Endodermal cell (in vitro differentiated cells): ENCODE results near the gene AOPEP. TPM values are rescaled to one million over a fixed set of nuclear protein-coding genes. Genes with fewer than 3 reads are reported as not detected.

Experiments
- DNase-seq: peaks from one replicate; pipeline ENCODE4 v3.0.0-alpha.2; 2017
- H3K27ac ChIP-seq: 2 replicates; pipeline ENCODE4 v1.5.1; 2013; ENCODE audit warnings: mild to moderate bottlenecking, low read depth, low read length, moderate library complexity
- H3K27me3 ChIP-seq: 2 replicates; pipeline ENCODE4 v1.6.1; 2013; ENCODE audit warnings: mild to moderate bottlenecking, low read length, moderate library complexity; ENCODE audit not compliant: insufficient read depth, control insufficient read depth, poor library complexity, severe bottlenecking
- H3K36me3 ChIP-seq: 2 replicates; pipeline ENCODE4 v1.7.0; 2013; ENCODE audit warnings: mild to moderate bottlenecking, low read length, moderate library complexity; ENCODE audit not compliant: control insufficient read depth, insufficient read depth
- H3K4me1 ChIP-seq: one replicate; pipeline ENCODE4 v1.7.0; 2013; ENCODE audit warnings: low read length; ENCODE audit not compliant: control insufficient read depth, insufficient read depth
- H3K4me3 ChIP-seq: 2 replicates; pipeline ENCODE4 v1.5.1; 2013; ENCODE audit warnings: mild to moderate bottlenecking, low read length, moderate library complexity
- H3K9ac ChIP-seq: 2 replicates; pipeline ENCODE4 v1.6.1; 2013; ENCODE audit warnings: mild to moderate bottlenecking, low read length, moderate library complexity; ENCODE audit not compliant: poor library complexity, severe bottlenecking; ENCODE audit errors: extremely low read depth
- H3K9me3 ChIP-seq: 2 replicates; pipeline ENCODE4 v1.6.1; 2013; ENCODE audit warnings: mild to moderate bottlenecking, low read length, moderate library complexity; ENCODE audit not compliant: control insufficient read depth
- H3K27ac Mint-ChIP-seq: 2 replicates; pipeline ENCODE4 v1.8.0; 2020; ENCODE audit warnings: mixed read lengths
- H3K27me3 Mint-ChIP-seq: 2 replicates; pipeline ENCODE4 v1.8.0; 2021; ENCODE audit warnings: mild to moderate bottlenecking, mixed read lengths; ENCODE audit not compliant: insufficient read depth
- H3K36me3 Mint-ChIP-seq: 2 replicates; pipeline ENCODE4 v1.8.0; 2020; ENCODE audit warnings: low read depth, mixed read lengths
- H3K4me1 Mint-ChIP-seq: 2 replicates; pipeline ENCODE4 v1.8.0; 2020; ENCODE audit warnings: mixed read lengths
- H3K4me3 Mint-ChIP-seq: 2 replicates; pipeline ENCODE4 v1.8.0; 2020; ENCODE audit warnings: mild to moderate bottlenecking, moderate library complexity, mixed read lengths
- H3K9me3 Mint-ChIP-seq: 2 replicates; pipeline ENCODE4 v1.8.0; 2020; ENCODE audit warnings: mild to moderate bottlenecking, mixed read lengths
- CTCF ChIP-seq: fragments of 200-600 bp; sonication (generic); conservative IDR thresholded peaks from 2 replicates; pipeline ENCODE4 v1.5.0; 2021; ENCODE audit warnings: antibody characterized with exemption, mild to moderate bottlenecking
- WGBS, 2 experiments: methylation state at CpG; one replicate each; pipeline versions ENCODE4 v1.1.5 to v1.1.7; 2013; ENCODE audit warnings: missing lambda C conversion rate in 2 of 2, mixed read lengths in 1 of 2; ENCODE audit not compliant: insufficient coverage in 1 of 2, insufficient read length in 1 of 2; 5-methylcytosine and 5-hydroxymethylcytosine counted together
- total RNA-seq, 2 donors: library from RNA; stranded (reverse); fragmentation: NEBNext Ultra II Directional in 1 of 2; extraction: Animal tissue kit (Norgen Biotek cat#: 25700) in 1 of 2; gene quantifications; 2 replicates in 1 of 2; 3 replicates in 1 of 2; pipeline ENCODE4 v1.2.1, GENCODE V29; 2021

The AOPEP gene
- total RNA-seq, 2 donors from 2014 or later, result 23.4 to 33.7 TPM

- 85 to 95% methylated on average over 5 of the region's 5 CpGs for WGBS, 2 experiments
- Histone ChIP-seq H3K9ac (no peak overlapping the region), H3K4me3 (no peak overlapping the region), H3K4me1 (peaks cover 9% of the 10 kb centered on the region), H3K36me3 (no peaks in the 10 kb centered on the region), H3K27ac (no peak overlapping the region), H3K27me3 (no peaks in the 10 kb centered on the region), H3K9me3 (no peaks in the 10 kb centered on the region)
- no peak for TF ChIP-seq CTCF
- H3K9me3 Mint-ChIP-seq, result no peaks in the 10 kb centered on the region
- DNase-seq, result no peak
- peaks cover 24% of the 10 kb centered on the region for H3K4me1 Mint-ChIP-seq
- no peak overlapping the region for H3K4me3 Mint-ChIP-seq
- peaks cover 13% of the 10 kb centered on the region for H3K36me3 Mint-ChIP-seq
- no peak overlapping the region for H3K27ac Mint-ChIP-seq
- no peaks in the 10 kb centered on the region for H3K27me3 Mint-ChIP-seq
Observed at GRCh38 chr9:94922691-94923107, 196.2 kb downstream of the AOPEP start.

- Histone ChIP-seq H3K4me3 (no peak overlapping the region), H3K9ac (no peak overlapping the region), H3K36me3 (no peaks in the 10 kb centered on the region), H3K4me1 (peaks cover 9% of the 10 kb centered on the region), H3K27me3 (no peaks in the 10 kb centered on the region), H3K9me3 (no peaks in the 10 kb centered on the region), H3K27ac (no peak overlapping the region)
- no peak for TF ChIP-seq CTCF
- WGBS, 2 experiments, result 92 to 97% methylated on average over 10 to 11 of the region's 11 CpGs
- Mint-ChIP-seq H3K27me3 (no peaks in the 10 kb centered on the region), H3K36me3 (peaks cover 13% of the 10 kb centered on the region), H3K9me3 (no peaks in the 10 kb centered on the region), H3K27ac (no peak overlapping the region), H3K4me1 (peaks cover 22% of the 10 kb centered on the region), H3K4me3 (no peak overlapping the region)
- DNase-seq, result no peak
Observed at GRCh38 chr9:94923326-94924089, 197.0 kb downstream of the AOPEP start.

GRCh38 chr9:94925751-94926430 lies 199.4 kb downstream of the AOPEP start:
- H3K36me3 Mint-ChIP-seq, result peaks cover 18% of the 10 kb centered on the region
- Histone ChIP-seq H3K36me3 (no peaks in the 10 kb centered on the region), H3K9ac (no peak overlapping the region), H3K9me3 (no peaks in the 10 kb centered on the region), H3K27me3 (no peaks in the 10 kb centered on the region), H3K4me1 (peaks cover 5% of the 10 kb centered on the region), H3K4me3 (no peak overlapping the region), H3K27ac (no peak overlapping the region)
- H3K4me3 Mint-ChIP-seq, result no peak overlapping the region
- 93% methylated on average over 9 to 10 of the region's 10 CpGs for WGBS, 2 experiments
- DNase-seq, result no peak
- no peak for TF ChIP-seq CTCF
- peaks cover 14% of the 10 kb centered on the region for H3K4me1 Mint-ChIP-seq
- no peak overlapping the region for H3K27ac Mint-ChIP-seq
- H3K9me3 Mint-ChIP-seq, result no peaks in the 10 kb centered on the region
- H3K27me3 Mint-ChIP-seq, result no peaks in the 10 kb centered on the region
